HUES48 (cell line): ENCODE measurements around the gene APBA2.
"Not testable (repeated sequence)": the region's sequence is repeated elsewhere in the genome, so short reads cannot be mapped to it uniquely, and the experiment has no call there.

ENCODE experiments used
- H3K27ac ChIP-seq: one replicate; pipeline ENCODE4 v1.7.0; 2013; ENCODE audit warnings: low read depth, low read length, inconsistent platforms
- H3K27me3 ChIP-seq: 2 replicates; pipeline ENCODE4 v1.6.1; 2013; ENCODE audit warnings: mild to moderate bottlenecking, low read length; ENCODE audit not compliant: control insufficient read depth, insufficient read depth
- H3K36me3 ChIP-seq: 2 replicates; pipeline ENCODE4 v1.6.1; 2013; ENCODE audit warnings: low read length; ENCODE audit not compliant: control insufficient read depth, insufficient read depth
- H3K4me1 ChIP-seq: 2 replicates; pipeline ENCODE4 v1.6.1; 2013; ENCODE audit warnings: mild to moderate bottlenecking, low read length; ENCODE audit not compliant: control insufficient read depth, insufficient read depth
- H3K4me3 ChIP-seq: 2 replicates; pipeline ENCODE4 v1.5.1; 2013; ENCODE audit warnings: mild to moderate bottlenecking, low read depth, low read length
- H3K9ac ChIP-seq: 2 replicates; pipeline ENCODE4 v1.6.1; 2013; ENCODE audit warnings: mild to moderate bottlenecking, low read depth, low read length, moderate library complexity
- H3K9me3 ChIP-seq: 2 replicates; pipeline ENCODE4 v1.6.1; 2013; ENCODE audit warnings: low read length; ENCODE audit not compliant: control insufficient read depth, insufficient read depth

Gene APBA2

GRCh38 chr15:29142129-29142747 is 256.5 kb downstream of the APBA2 start:
- Histone ChIP-seq H3K9me3 (no peaks in the 10 kb centered on the region), H3K36me3 (no peaks in the 10 kb centered on the region), H3K4me3 (no peak overlapping the region), H3K27me3 (no peaks in the 10 kb centered on the region), H3K27ac (no peak overlapping the region), H3K9ac (no peak overlapping the region), H3K4me1 (peaks cover 14% of the 10 kb centered on the region)

- no peak overlapping the region for H3K27ac ChIP-seq
- H3K4me3 ChIP-seq, result no peak overlapping the region
- no peak overlapping the region for H3K9ac ChIP-seq
- H3K27me3 ChIP-seq, result no peaks in the 10 kb centered on the region
- no peaks in the 10 kb centered on the region for H3K36me3 ChIP-seq
- no peaks in the 10 kb centered on the region for H3K9me3 ChIP-seq
- peaks cover 14% of the 10 kb centered on the region for H3K4me1 ChIP-seq
Measured at GRCh38 chr15:29143293-29143692, 257.5 kb downstream of the APBA2 start.

GRCh38 chr15:29143909-29144635 is 258.3 kb downstream of the APBA2 start:
- Histone ChIP-seq H3K27ac (no peak overlapping the region), H3K36me3 (no peaks in the 10 kb centered on the region), H3K27me3 (no peaks in the 10 kb centered on the region), H3K9ac (no peak overlapping the region), H3K4me3 (no peak overlapping the region), H3K9me3 (no peaks in the 10 kb centered on the region), H3K4me1 (peaks cover 14% of the 10 kb centered on the region)

- H3K36me3 ChIP-seq, result no peaks in the 10 kb centered on the region
- no peaks in the 10 kb centered on the region for H3K27me3 ChIP-seq
- no peak overlapping the region for H3K9ac ChIP-seq
- H3K4me1 ChIP-seq, result no peaks in the 10 kb centered on the region
- H3K9me3 ChIP-seq, result no peaks in the 10 kb centered on the region
- no peak overlapping the region for H3K27ac ChIP-seq
- H3K4me3 ChIP-seq, result no peak overlapping the region
Measured at GRCh38 chr15:29149738-29150075, 263.9 kb downstream of the APBA2 start.

DNA sequence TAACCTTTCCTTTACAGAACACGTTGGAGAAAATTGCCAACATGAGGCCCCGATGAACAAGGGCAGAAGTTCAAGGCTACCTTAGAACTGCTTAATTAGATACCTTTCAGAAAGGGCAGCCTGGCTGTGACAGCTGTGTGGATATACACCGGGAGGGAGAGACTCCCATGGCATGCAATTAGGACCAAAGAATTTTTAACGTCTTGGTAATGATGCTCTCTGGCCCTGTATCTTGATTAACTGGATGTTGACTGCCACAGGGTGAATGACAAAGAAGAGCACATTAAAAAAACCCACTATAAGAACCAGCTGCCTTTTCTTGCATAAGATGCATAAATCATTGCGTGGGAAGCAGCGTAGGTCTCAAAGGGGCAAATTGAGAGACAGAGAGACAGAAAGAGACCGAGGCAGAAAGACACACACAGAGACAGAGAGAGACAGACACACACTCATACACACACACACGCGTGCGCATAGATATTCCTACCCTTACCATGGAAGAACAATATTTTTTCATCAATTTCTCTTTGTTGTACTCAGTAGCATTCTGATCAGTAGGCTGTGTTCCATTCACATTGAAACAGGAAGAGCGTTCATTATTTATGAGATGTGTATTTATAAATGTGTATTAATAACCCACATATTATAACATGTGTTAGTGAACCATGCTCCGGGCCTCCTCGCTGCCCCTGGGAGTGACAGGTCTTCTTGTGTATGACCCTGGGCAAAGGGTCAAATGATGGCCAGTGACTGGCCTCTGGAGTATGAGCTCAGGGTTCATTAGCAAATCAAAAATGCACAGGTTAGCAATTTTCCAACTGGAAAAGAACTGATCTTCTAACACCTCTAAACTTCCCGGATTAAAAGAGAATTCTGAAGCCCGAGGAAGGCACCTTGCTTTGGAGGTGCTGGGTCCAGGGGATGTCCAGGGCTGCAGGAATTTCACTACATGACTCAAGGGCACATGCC is 265.0 kb downstream of the APBA2 start:
- Histone ChIP-seq H3K9me3 (no peaks in the 10 kb centered on the region), H3K27me3 (no peaks in the 10 kb centered on the region), H3K27ac (no peak overlapping the region), H3K9ac (no peak overlapping the region), H3K36me3 (no peaks in the 10 kb centered on the region), H3K4me1 (no peaks in the 10 kb centered on the region), H3K4me3 (no peak overlapping the region)

DNA sequence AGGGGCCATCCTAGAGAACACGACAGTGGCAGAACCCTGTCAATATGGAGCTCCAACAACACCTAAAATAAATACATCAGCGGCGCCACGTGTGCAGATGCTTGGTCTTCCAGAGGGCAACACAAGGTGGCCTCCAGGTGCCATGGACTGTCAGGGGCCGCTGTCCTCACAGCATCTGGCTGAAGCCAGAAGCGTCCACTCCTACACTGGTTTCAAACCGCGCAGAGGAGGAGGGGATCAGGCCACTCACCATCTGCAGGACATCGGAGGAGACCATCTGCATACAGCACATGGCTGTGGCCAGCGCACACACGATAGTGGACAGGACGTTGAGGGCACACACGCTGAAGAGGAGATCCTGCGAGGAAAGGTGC is 265.7 kb downstream of the APBA2 start:
- H3K4me3 ChIP-seq, result no peak overlapping the region
- H3K9ac ChIP-seq, result no peak overlapping the region
- no peaks in the 10 kb centered on the region for H3K4me1 ChIP-seq
- H3K27ac ChIP-seq, result no peak overlapping the region
- no peaks in the 10 kb centered on the region for H3K36me3 ChIP-seq
- H3K27me3 ChIP-seq, result no peaks in the 10 kb centered on the region
- no peaks in the 10 kb centered on the region for H3K9me3 ChIP-seq

GRCh38 chr15:29156521-29156920 is 270.7 kb downstream of the APBA2 start:
- peaks cover 6% of the 10 kb centered on the region for H3K9me3 ChIP-seq
- H3K27me3 ChIP-seq, result no peaks in the 10 kb centered on the region
- H3K4me1 ChIP-seq, result no peaks in the 10 kb centered on the region
- no peak overlapping the region for H3K4me3 ChIP-seq
- no peaks in the 10 kb centered on the region for H3K36me3 ChIP-seq
- no peak overlapping the region for H3K9ac ChIP-seq
- no peak overlapping the region for H3K27ac ChIP-seq

GRCh38 chr15:29159771-29160455 is 274.1 kb downstream of the APBA2 start:
- H3K27me3 ChIP-seq, result no peaks in the 10 kb centered on the region
- no peak overlapping the region for H3K27ac ChIP-seq
- H3K4me1 ChIP-seq, result no peaks in the 10 kb centered on the region
- H3K9ac ChIP-seq, result no peak overlapping the region
- H3K4me3 ChIP-seq, result no peak overlapping the region
- peaks cover 10% of the 10 kb centered on the region for H3K9me3 ChIP-seq
- H3K36me3 ChIP-seq, result no peaks in the 10 kb centered on the region

DNA sequence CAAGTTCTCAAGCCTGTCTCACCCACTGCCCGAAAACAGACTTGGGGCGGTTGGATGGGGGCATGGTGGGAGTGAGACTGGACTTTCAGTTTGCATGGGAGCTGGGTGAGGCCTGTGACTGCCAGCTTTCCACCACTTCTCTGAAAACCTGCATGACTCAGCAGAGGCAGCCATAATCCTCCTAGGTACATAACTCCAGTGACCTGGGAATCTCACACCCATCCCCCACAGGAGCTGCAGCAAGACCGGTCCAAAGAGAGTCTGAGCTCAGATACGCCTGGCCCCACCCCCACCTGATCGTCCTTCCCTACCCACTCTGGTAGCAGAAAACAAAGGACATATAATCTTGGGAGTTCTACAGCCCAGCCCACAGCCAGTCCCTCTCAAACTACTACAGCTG is 276.6 kb downstream of the APBA2 start:
- Histone ChIP-seq H3K4me1 (no peaks in the 10 kb centered on the region), H3K27ac (peak overlapping the region; percentile 61), H3K36me3 (no peaks in the 10 kb centered on the region)

GRCh38 chr15:29167122-29167521 is 281.3 kb downstream of the APBA2 start:
- not testable (repeated sequence) for H3K9me3 ChIP-seq, H3K27ac ChIP-seq, H3K9ac ChIP-seq, H3K4me1 ChIP-seq, H3K36me3 ChIP-seq, H3K27me3 ChIP-seq, H3K4me3 ChIP-seq

More for the DNA sequence above, 276.6 kb downstream of the APBA2 start:
- no peaks in the 10 kb centered on the region for H3K27me3 ChIP-seq
- H3K9ac ChIP-seq, result no peak overlapping the region
- H3K4me3 ChIP-seq, result no peak overlapping the region
- peaks cover 10% of the 10 kb centered on the region for H3K9me3 ChIP-seq
